Loucy (cell line): ENCODE data around the gene CNTNAP4.

Experiments used
- EZH2phosphoT487 ChIP-seq: fragments of 200-600 bp; IDR thresholded peaks from 2 replicates; pipeline ENCODE4 v1.6.1; 2018; ENCODE audit warnings: antibody characterized with exemption, mild to moderate bottlenecking, moderate library complexity, borderline replicate concordance
- TF ChIP-seq, protein P1 (sequence below): fragments of 200-600 bp; sonication (generic); conservative IDR thresholded peaks from 2 replicates; pipeline ENCODE4 v1.5.1; 2014; ENCODE audit warnings: mild to moderate bottlenecking, antibody characterized with exemption, low read length

DNA sequence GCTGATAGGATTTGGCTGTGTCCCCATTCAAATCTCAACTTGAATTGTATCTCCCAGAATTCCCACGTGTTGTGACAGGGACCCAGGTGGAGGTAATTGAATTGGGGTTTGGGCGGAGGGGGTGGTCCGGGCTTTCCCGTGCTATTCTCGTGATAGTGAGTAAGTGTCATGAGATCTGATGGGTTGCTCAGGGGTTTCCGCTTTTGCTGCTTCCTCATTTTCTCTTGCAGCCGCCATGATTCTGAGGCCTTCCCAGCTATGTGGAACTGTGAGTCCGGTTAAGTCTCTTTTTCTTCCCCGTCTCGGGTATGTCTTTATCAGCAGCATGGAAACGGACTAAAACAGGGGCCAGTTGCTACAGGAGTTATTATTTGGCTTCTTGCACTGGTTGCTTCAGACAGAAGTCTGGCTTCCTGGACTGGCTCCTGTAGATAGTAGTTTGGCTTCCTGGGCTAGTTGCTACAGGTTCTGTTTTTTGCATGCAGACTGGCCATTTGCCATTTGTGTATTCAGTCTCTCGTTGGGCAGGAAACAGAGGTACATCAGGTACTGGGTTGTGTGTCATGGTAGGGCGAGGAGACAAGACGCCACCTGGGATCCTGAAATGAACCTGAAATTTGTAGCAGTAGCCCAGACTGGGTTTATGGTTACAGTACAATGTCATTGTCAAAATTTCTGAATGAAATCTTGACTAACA lies 32.6 kb downstream of the CNTNAP4 start:
- no peak for TF ChIP-seq EZH2phosphoT487
- TF ChIP-seq, protein P1, sequence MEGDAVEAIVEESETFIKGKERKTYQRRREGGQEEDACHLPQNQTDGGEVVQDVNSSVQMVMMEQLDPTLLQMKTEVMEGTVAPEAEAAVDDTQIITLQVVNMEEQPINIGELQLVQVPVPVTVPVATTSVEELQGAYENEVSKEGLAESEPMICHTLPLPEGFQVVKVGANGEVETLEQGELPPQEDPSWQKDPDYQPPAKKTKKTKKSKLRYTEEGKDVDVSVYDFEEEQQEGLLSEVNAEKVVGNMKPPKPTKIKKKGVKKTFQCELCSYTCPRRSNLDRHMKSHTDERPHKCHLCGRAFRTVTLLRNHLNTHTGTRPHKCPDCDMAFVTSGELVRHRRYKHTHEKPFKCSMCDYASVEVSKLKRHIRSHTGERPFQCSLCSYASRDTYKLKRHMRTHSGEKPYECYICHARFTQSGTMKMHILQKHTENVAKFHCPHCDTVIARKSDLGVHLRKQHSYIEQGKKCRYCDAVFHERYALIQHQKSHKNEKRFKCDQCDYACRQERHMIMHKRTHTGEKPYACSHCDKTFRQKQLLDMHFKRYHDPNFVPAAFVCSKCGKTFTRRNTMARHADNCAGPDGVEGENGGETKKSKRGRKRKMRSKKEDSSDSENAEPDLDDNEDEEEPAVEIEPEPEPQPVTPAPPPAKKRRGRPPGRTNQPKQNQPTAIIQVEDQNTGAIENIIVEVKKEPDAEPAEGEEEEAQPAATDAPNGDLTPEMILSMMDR: no peak
